T-helper 1 cell treated with Interleukin-12 subunit alpha and Interleukin-12 subunit beta and Interleukin-4 antibody, amounts not matched to agents 30 μg/mL and 1 μg/mL, for 36 hours (primary cell): Measurements from ENCODE around the gene P3H2.

ENCODE experiments used
- H3K27ac Mint-ChIP-seq: one replicate; pipeline ENCODE4 v1.8.0; 2021; ENCODE audit warnings: mild to moderate bottlenecking, mixed read lengths
- H3K27me3 Mint-ChIP-seq: one replicate; pipeline ENCODE4 v1.8.0; 2021; ENCODE audit warnings: low read depth, mixed read lengths
- H3K36me3 Mint-ChIP-seq: one replicate; pipeline ENCODE4 v1.8.0; 2021; ENCODE audit warnings: low read depth, mixed read lengths
- H3K4me1 Mint-ChIP-seq: one replicate; pipeline ENCODE4 v1.8.0; 2021; ENCODE audit warnings: low read depth, mixed read lengths
- H3K4me3 Mint-ChIP-seq: one replicate; pipeline ENCODE4 v1.8.0; 2021; ENCODE audit warnings: mild to moderate bottlenecking, moderate library complexity, mixed read lengths
- H3K9me3 Mint-ChIP-seq: one replicate; pipeline ENCODE4 v1.8.0; 2021; ENCODE audit warnings: mixed read lengths

Gene P3H2

DNA sequence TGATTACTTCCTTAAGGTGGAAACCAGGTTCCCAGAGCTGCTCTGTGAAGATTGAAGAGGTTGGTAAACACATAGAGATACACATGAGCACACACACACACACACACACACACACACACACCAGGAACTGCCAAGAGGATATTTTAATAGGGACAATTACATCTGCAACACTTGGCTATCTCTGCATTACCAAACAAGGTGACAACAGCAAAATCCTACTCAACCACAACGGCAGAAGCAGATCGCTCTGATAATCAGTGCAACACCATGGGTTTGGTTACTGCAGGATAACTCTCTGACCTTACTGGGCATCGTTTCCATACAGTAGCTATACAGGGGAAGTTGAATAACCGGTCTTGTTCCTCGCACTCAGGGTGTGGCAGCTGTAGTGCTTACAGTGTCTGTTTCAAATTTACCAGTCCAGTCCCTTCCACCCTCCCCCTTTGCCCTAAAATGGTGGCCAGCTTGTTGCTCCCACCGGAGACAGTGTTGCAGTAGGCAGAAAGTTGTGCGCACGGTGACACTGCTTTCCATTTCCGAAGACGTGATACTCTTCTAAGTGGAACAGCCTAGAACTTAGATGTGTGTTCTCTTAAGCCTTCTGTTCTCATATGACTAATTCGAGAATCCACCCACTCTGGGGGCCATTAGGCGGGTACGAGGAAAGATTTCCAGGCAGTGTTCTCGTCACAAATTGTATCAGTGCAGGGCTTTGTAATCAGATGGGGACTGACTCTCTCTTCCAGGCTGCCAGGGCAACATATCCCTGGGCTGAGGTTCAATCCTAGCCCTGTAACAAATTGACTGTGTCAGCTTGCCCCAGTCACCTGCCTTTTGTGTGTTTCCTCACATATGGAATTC, 176.2 kb downstream of the P3H2 start:
- Mint-ChIP-seq H3K4me3 (no peak overlapping the region), H3K27ac (no peak overlapping the region), H3K9me3 (no peaks in the 10 kb centered on the region), H3K4me1 (peaks cover 3% of the 10 kb centered on the region), H3K27me3 (no peaks in the 10 kb centered on the region), H3K36me3 (no peaks in the 10 kb centered on the region)

DNA sequence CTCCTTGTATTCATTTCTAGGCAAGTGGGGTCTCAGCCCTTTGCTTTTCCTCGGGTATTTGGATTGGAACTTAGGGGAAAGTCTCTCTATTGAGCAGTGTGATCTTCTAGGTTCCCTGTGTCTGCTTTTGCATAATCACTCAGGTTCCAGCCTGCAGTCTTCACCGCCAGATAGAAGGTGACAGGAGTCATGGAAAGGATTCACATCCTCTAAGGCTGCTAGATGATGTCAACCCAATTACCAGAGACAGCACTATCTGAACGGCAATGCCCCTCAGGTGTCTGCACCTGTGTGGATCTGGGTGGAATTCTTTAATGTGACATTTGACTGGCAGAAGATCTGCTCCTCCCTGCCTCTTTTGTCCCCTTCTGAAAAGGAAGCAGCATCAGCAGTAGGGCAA, 177.7 kb downstream of the P3H2 start:
- H3K4me3 Mint-ChIP-seq: no peak overlapping the region
- no peaks in the 10 kb centered on the region for H3K27me3 Mint-ChIP-seq
- H3K27ac Mint-ChIP-seq: no peak overlapping the region
- no peaks in the 10 kb centered on the region for H3K36me3 Mint-ChIP-seq
- H3K4me1 Mint-ChIP-seq: no peaks in the 10 kb centered on the region
- no peaks in the 10 kb centered on the region for H3K9me3 Mint-ChIP-seq

DNA sequence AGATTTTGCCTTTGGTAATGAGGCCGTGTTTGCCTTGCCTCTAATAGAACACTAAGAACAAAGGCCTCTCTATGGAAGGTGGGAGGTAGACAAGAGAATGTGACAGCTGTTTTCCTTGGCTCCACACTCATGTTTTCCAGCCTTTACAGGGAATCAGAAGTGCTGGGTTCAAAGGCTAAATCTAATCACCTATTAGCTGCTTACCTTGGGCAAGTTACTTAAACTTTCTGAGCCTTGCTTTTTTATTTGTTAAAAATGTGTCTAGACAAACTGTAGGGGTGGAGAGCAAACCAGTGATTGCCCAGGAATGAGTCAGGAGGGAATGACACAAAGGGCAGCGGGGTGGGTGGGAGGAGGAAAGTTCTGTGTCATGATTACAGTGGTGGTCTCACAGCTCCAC, 179.0 kb downstream of the P3H2 start:
- Mint-ChIP-seq H3K4me1 (no peaks in the 10 kb centered on the region), H3K9me3 (no peaks in the 10 kb centered on the region), H3K27me3 (no peaks in the 10 kb centered on the region), H3K27ac (no peak overlapping the region), H3K36me3 (no peaks in the 10 kb centered on the region), H3K4me3 (no peak overlapping the region)

DNA sequence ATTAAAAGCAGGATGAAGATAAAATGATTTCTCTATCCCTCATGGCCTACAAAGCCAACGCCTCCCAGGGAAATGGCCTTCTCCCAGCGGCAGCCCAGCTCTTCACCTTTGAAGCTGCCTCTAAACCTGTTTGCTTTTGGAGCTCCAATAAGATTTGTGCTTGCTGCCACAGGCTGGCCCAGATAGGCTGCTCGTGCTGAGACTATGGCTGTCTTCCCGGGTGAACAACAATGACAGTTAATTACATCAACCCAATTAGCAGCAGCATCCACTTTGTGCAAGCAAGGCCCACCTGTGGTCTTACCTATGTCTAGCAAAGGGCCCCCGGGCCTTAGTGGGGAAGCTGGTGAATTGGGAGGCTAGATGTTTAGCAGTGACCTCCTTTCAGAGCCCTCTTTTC, 179.6 kb downstream of the P3H2 start:
- H3K36me3 Mint-ChIP-seq: no peaks in the 10 kb centered on the region
- no peak overlapping the region for H3K27ac Mint-ChIP-seq
- H3K4me3 Mint-ChIP-seq: no peak overlapping the region
- H3K4me1 Mint-ChIP-seq: no peaks in the 10 kb centered on the region
- H3K27me3 Mint-ChIP-seq: no peaks in the 10 kb centered on the region
- H3K9me3 Mint-ChIP-seq: no peaks in the 10 kb centered on the region

DNA sequence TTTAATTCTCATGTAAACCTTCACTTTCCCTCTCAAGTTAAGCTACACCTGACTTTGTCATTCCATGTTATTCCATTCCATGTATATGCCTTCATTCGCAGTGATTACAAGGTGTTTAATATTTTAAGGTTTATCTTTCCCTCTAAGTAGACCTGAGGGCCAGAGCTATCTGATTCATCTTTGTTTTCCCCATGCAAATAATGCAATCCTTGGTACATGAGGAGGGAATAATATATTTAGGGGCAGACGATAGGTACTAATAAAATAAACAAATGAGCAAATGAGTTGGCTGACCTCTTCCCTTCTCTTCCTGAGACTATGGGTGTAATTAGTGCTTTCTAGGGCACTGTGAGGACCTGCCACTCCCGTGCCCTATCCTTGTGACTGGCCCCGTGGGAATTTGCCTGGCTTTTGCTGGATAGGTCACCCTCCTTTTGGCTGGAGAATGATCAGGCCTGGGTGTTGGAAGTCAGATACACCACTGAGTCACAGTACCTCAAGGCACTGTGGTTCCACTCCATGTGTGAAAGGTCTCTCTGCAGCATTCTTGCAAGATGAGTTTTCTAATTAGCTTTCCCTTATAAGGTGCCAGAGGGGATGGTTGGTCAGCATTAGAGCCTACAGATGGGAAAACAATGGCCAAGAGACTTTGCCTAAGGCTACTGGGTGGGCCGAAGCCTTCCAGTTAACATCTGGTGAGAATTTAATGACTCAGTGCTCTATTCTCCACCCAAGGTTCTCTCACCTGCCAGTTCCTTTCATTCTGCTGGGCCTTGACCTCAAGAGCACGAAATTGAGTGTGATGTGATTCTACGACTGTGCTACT, 183.2 kb downstream of the P3H2 start:
- no peaks in the 10 kb centered on the region for H3K27me3 Mint-ChIP-seq
- H3K27ac Mint-ChIP-seq: no peak overlapping the region
- H3K4me1 Mint-ChIP-seq: no peaks in the 10 kb centered on the region
- no peaks in the 10 kb centered on the region for H3K36me3 Mint-ChIP-seq
- H3K4me3 Mint-ChIP-seq: no peak overlapping the region
- peaks cover 3% of the 10 kb centered on the region for H3K9me3 Mint-ChIP-seq

DNA sequence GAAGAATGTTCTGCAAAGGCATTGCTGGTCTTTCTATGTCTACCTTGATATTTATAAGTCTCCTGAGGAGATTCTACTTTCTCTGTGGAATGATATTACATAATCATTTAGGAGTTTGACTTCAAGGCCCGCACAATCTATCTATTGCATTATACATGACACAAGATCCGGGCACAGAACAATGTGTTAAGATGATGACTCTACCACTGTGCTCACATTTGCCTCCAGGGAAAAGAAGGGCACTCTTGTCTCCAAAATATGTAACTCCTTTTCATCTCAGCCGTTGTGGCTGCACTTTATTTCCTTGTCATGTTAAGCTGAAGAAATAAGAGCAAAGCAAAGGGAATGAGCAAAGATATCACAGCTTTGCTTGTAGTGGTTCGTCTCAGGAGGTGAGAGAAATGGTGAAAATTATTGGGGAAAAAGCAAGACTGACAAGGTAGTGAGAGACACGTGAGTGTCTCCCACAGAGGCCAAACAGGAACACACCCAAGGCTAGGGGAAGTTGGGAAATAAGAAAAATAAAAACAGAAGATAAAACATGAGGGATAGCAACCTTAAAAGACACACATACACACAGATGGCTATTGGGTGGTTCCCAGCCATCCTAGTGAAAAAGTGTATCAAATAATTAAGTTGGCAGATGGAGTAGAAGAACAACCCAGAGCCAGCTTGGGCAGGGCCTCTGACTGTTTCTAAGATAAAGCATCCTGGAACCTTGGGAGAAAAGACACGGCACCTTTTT, 184.3 kb downstream of the P3H2 start:
- Mint-ChIP-seq H3K9me3 (peaks cover 3% of the 10 kb centered on the region), H3K36me3 (no peaks in the 10 kb centered on the region), H3K4me3 (no peak overlapping the region), H3K4me1 (no peaks in the 10 kb centered on the region), H3K27me3 (no peaks in the 10 kb centered on the region), H3K27ac (no peak overlapping the region)

DNA sequence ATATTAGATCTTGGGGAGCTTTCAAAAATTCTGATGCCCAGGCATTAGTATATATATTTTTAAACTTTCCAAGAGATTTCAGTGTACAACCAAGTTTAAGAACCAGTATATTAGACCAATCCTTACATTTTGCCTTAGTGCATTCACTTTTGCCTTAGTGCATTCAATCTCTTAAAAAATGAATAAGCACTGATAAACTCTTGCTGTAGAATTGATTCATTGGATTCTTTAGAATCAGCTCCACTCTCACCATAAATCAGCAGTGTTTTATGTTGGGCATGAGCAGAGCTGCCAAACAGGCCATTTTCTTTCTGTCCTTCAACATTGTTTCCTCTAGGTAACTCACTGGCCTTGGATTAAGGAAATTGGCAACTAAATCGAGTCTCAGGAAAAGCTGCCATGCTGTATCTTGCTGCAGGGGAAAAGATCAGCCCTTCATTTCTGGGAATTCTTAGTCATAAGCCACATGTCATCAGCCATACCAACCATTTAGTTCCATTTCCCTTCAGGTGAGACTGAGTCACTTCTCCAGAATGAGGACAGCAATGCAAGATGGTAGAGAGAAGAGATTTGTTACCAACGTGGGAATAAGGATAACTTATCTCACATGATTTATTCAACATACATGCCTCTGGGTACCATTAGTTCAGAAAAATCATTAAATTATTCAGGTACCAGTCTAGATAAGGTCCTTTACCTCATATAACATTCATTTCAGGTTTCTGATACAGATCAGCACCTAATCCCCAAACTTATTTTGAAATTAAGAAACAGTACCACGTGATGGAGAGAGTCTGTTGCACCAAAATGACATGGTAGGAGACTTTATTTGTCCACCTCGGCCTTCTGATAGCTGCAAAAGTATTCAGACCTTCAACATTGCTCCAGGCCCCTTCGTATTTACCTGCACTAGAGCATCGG, 192.5 kb downstream of the P3H2 start:
- Mint-ChIP-seq H3K4me1 (peaks cover 5% of the 10 kb centered on the region), H3K36me3 (no peaks in the 10 kb centered on the region), H3K9me3 (no peaks in the 10 kb centered on the region), H3K4me3 (no peak overlapping the region), H3K27ac (no peak overlapping the region), H3K27me3 (no peaks in the 10 kb centered on the region)

DNA sequence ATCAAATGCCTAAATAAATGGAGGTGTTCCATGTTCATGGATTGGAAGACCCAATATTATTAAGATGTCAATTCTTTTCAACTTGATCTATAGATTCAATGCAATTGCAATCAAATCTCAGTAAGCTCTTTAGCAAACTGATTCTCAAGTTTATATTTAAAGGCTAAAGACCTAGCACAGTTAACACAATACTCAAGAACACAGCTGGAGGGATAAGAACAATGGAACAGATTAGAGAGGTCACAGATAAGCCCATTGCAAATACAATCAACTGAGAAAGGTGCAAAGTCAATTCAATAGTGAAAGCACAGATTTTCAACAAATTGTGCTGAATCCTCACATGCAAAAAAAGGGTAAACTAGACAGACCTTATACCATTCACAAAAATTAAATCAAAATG, 198.9 kb downstream of the P3H2 start:
- Mint-ChIP-seq H3K4me3 (no peak overlapping the region), H3K27ac (no peak overlapping the region), H3K36me3 (no peaks in the 10 kb centered on the region), H3K27me3 (no peaks in the 10 kb centered on the region), H3K4me1 (no peaks in the 10 kb centered on the region), H3K9me3 (peaks cover 3% of the 10 kb centered on the region)

DNA sequence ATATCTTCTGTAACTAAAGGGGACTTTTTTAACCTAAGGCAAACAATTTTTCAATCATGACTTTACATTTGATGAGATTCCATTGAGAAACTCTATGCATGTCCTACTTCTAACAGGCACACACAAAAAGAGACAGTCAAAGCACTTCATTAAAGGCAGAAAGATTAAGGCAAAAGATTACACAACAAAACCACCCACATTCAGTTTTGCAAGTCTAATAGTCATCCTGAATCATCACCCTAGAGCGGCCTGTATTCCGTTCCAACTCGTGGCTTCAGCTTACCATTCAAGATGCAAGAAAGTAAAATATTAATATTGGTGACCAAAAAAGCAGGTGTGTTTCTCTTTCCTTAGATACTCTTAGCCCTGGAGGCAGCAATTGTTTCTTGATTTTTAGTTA, 205.9 kb downstream of the P3H2 start:
- Mint-ChIP-seq H3K4me3 (no peak overlapping the region), H3K36me3 (no peaks in the 10 kb centered on the region), H3K27me3 (no peaks in the 10 kb centered on the region), H3K27ac (no peak overlapping the region), H3K4me1 (no peaks in the 10 kb centered on the region), H3K9me3 (no peaks in the 10 kb centered on the region)

DNA sequence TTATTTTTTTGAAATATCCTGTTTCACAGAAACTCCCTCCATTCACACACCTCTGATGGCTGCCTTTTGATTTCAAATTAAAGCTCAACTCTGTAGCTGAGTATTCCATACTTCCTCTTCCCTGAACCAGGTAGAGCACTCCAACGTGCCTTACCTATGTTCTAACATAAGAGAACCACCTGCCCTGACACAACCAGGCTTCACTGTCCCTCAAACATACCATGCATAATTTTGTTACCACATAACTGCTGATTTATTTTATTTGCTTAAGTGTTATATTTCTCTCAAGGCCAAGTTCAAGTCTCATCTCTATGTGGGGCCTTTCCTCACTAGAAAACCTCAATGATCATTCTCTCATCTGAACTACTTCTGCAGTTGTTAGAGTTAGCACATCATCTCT, 209.7 kb downstream of the P3H2 start:
- H3K9me3 Mint-ChIP-seq: no peaks in the 10 kb centered on the region
- no peaks in the 10 kb centered on the region for H3K27me3 Mint-ChIP-seq
- no peaks in the 10 kb centered on the region for H3K36me3 Mint-ChIP-seq
- no peak overlapping the region for H3K27ac Mint-ChIP-seq
- H3K4me1 Mint-ChIP-seq: no peaks in the 10 kb centered on the region
- no peak overlapping the region for H3K4me3 Mint-ChIP-seq

DNA sequence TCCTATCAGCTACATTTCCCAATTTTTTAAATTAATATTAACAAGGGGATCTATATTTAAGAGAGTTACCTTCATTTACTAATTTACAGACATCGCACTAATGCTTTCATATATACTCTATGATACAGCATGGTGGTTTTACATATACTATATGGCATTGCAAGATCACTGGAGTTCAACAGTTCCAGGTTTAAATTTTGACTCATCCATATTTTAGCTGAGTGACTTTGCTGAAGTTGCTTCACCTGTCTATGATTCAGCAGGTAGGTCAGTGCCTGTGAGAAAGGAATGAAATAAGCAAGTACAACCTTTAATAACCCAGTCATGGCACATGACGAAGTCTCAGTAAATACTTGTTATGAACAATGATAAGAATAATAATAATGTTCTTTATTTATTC, 211.1 kb downstream of the P3H2 start:
- Mint-ChIP-seq H3K4me1 (no peaks in the 10 kb centered on the region), H3K27me3 (no peaks in the 10 kb centered on the region), H3K36me3 (no peaks in the 10 kb centered on the region), H3K4me3 (no peak overlapping the region), H3K9me3 (no peaks in the 10 kb centered on the region), H3K27ac (no peak overlapping the region)

DNA sequence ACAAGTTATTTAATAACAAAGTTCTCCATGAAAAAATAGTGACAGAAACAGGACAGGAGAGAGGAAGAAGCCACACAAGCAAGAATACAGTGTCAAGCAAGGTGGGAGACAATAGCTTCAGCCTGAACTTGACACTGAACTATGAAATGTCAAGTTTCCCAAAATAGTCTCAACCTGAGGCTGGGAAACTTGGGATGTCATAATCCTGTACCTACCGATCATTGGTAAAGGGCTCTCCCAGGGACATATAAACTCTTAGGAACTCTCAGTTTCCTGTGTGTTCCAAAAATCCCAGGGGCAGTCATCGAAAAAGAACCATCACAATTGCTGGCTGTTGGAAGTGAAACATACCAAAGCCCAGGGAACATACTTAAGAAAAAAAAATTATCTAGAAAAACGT, 211.6 kb downstream of the P3H2 start:
- H3K4me3 Mint-ChIP-seq: no peak overlapping the region
- H3K27me3 Mint-ChIP-seq: no peaks in the 10 kb centered on the region
- H3K27ac Mint-ChIP-seq: no peak overlapping the region
- H3K4me1 Mint-ChIP-seq: no peaks in the 10 kb centered on the region
- H3K9me3 Mint-ChIP-seq: no peaks in the 10 kb centered on the region
- no peaks in the 10 kb centered on the region for H3K36me3 Mint-ChIP-seq

DNA sequence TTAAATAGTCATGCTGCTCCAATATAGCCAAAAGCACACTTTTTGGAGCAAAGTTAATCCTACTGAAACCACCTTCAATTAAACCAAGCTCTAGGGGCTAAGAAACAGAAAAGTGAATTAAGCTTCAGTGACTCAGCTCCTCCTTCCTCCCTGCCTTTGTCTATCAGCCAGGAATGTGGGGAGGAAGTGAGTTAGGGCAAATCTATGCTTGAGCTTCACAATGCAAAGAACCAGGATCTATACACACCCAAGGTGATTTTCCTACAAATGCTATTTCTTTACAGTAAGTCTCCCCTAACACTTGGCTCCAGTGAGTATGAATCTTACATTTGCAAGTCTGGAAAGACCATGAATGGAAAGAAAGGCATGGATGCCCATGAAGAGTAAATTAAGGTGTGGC, 212.1 kb downstream of the P3H2 start:
- Mint-ChIP-seq H3K27ac (no peak overlapping the region), H3K4me3 (no peak overlapping the region), H3K9me3 (no peaks in the 10 kb centered on the region), H3K27me3 (no peaks in the 10 kb centered on the region), H3K36me3 (no peaks in the 10 kb centered on the region), H3K4me1 (no peaks in the 10 kb centered on the region)

DNA sequence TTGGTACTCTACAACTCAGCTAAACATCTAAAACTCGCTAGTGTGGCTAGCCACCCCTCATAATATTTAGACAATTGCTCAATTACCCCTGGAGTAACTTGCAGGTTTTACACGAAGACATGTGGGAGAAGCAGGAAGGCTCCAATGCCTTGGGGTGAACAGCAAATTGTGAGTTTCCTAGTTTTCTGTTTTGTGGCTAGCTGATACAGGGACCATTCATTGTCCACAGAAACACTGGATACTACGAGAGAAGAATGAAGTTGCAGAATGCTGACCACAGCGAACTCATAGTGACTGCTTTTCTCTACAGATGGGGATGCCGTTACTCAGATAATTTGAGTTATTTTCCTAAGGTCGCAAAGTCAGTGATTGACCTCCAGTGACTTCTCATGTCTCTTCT, 212.9 kb downstream of the P3H2 start:
- no peaks in the 10 kb centered on the region for H3K27me3 Mint-ChIP-seq
- no peaks in the 10 kb centered on the region for H3K36me3 Mint-ChIP-seq
- no peak overlapping the region for H3K4me3 Mint-ChIP-seq
- no peaks in the 10 kb centered on the region for H3K9me3 Mint-ChIP-seq
- H3K4me1 Mint-ChIP-seq: no peaks in the 10 kb centered on the region
- no peak overlapping the region for H3K27ac Mint-ChIP-seq
